T1000 (cell line): ENCODE results near the gene STAT3.
"Not testable (repeated sequence)": the region's sequence is repeated elsewhere in the genome, so short reads cannot be mapped to it uniquely, and the experiment has no call there.

Source experiments
- DNase-seq: peaks from one replicate; lab custom pipeline; 2025; ENCODE audit warnings: mixed read lengths; lab: John Stamatoyannopoulos, UW

The STAT3 gene

GRCh38 chr17:42409523-42410318 lies 21.5 kb upstream of the STAT3 start:
- DNase-seq = peak; percentile 62

GRCh38 chr17:42408061-42408460 lies 19.8 kb upstream of the STAT3 start:
- DNase-seq = no peak

- DNase-seq = no peak
These were observed 19.1 kb upstream of the STAT3 start for GRCh38 chr17:42407289-42407836.

- DNase-seq = no peak
These were observed 18.5 kb upstream of the STAT3 start for GRCh38 chr17:42406615-42407288.

GRCh38 chr17:42405963-42406495 lies 17.8 kb upstream of the STAT3 start:
- peak; percentile 36 for DNase-seq

GRCh38 chr17:42405076-42405475 lies 16.8 kb upstream of the STAT3 start:
- no peak for DNase-seq

GRCh38 chr17:42404326-42405055 lies 16.2 kb upstream of the STAT3 start:
- DNase-seq = no peak

GRCh38 chr17:42403150-42403549 lies 14.9 kb upstream of the STAT3 start:
- no peak for DNase-seq

GRCh38 chr17:42402117-42402516 lies 13.9 kb upstream of the STAT3 start:
- no peak for DNase-seq

GRCh38 chr17:42400844-42401375 lies 12.7 kb upstream of the STAT3 start:
- not testable (repeated sequence) for DNase-seq

GRCh38 chr17:42399948-42400843 lies 12.0 kb upstream of the STAT3 start:
- no peak for DNase-seq

- no peak for DNase-seq
These were observed 10.9 kb upstream of the STAT3 start for GRCh38 chr17:42399121-42399520.

- DNase-seq = not testable (repeated sequence)
These were observed 7.4 kb upstream of the STAT3 start for GRCh38 chr17:42395601-42396000.

GRCh38 chr17:42394838-42395237 lies 6.6 kb upstream of the STAT3 start:
- no peak for DNase-seq

GRCh38 chr17:42392692-42393415 lies 4.6 kb upstream of the STAT3 start:
- DNase-seq = no peak

- DNase-seq = not testable (repeated sequence)
These were observed 3.2 kb upstream of the STAT3 start for GRCh38 chr17:42391439-42391838.

- DNase-seq = no peak
These were observed 1.7 kb upstream of the STAT3 start for GRCh38 chr17:42389899-42390298.

- no peak for DNase-seq
These were observed 834 bp upstream of the STAT3 start for GRCh38 chr17:42389135-42389417.

- no peak for DNase-seq
These were observed 421 bp downstream of the STAT3 start for GRCh38 chr17:42387661-42388380.
